PC-3 (cell line): ENCODE results near the gene FLNB.

Experiments
- CTCF ChIP-seq: fragments of 300-600 bp; sonication (generic); conservative IDR thresholded peaks from 2 replicates; pipeline ENCODE4 v1.5.1; 2017; ENCODE audit warnings: antibody characterized with exemption, low read depth, mild to moderate bottlenecking, low read length
- EZH2phosphoT487 ChIP-seq: fragments of 300-600 bp; sonication (generic); IDR thresholded peaks from 2 replicates; pipeline ENCODE4 v1.6.1; 2018; ENCODE audit warnings: mild to moderate bottlenecking, antibody characterized with exemption, low read length, borderline replicate concordance

- TF ChIP-seq EZH2phosphoT487 (no peak), CTCF (no peak)
Observed at GRCh38 chr3:58207954-58208353, 199.7 kb downstream of the FLNB start.
